Esophagus muscularis mucosa (tissue), 4 donors: Measurements from ENCODE around the gene PPP1R3F. TPM values are rescaled to one million over a fixed set of nuclear protein-coding genes. Genes with fewer than 3 reads are reported as not detected.
"Not testable (repeated sequence)": the region's sequence is repeated elsewhere in the genome, so short reads cannot be mapped to it uniquely, and the experiment has no call there.

Experiments used
- DNase-seq: peaks from one replicate; pipeline ENCODE4 v3.0.0-alpha.2; 2017; ENCODE audit errors: extremely low spot score
- H3K27ac ChIP-seq, 4 donors: fragments of 200-600 bp; sonication (generic); replicated peaks in 1 of 4; 1 replicate in 3 of 4; 2 replicates in 1 of 4; pipeline ENCODE4 v1.5.1; 2016 to 2019; ENCODE audit warnings: mild to moderate bottlenecking in 1 of 4
- H3K27me3 ChIP-seq, 4 donors: fragments of 200-600 bp; sonication (generic); one replicate each; pipeline versions ENCODE4 v1.5.1 to v1.6.0; 2016 to 2019
- H3K36me3 ChIP-seq, 4 donors: fragments of 200-600 bp; sonication (generic); one replicate each; pipeline ENCODE4 v1.5.1; 2016 to 2019
- H3K4me1 ChIP-seq, 4 donors: fragments of 200-600 bp; sonication (generic); one replicate each; pipeline ENCODE4 v1.5.1; 2016 to 2019
- H3K4me3 ChIP-seq, 4 donors: fragments of 200-600 bp; sonication (generic); 1 replicate in 2 of 4; 2 replicates in 2 of 4; pipeline ENCODE4 v1.5.1; 2016 to 2019; ENCODE audit warnings: mild to moderate bottlenecking in 4 of 4, moderate library complexity in 1 of 4
- H3K9me3 ChIP-seq, 4 donors: fragments of 200-600 bp; sonication (generic); 1 replicate in 3 of 4; 2 replicates in 1 of 4; pipeline ENCODE4 v1.5.1; 2016 to 2019
- CTCF ChIP-seq, 3 experiments: fragments of 200-600 bp in 2 of 3; fragments of 450-650 bp in 1 of 3; sonication (generic) in 2 of 3; IDR thresholded peaks; one replicate each; pipeline ENCODE4 v1.5.1; 2017 to 2019; ENCODE audit warnings: antibody characterized with exemption in 3 of 3, mild to moderate bottlenecking in 2 of 3, moderate library complexity in 1 of 3
- EP300 ChIP-seq: sonication (generic); formaldehyde crosslinking; IDR thresholded peaks from one replicate; pipeline ENCODE4 v1.6.1; 2017; ENCODE audit warnings: antibody characterized with exemption
- POLR2A ChIP-seq: fragments of 450-650 bp; IDR thresholded peaks from one replicate; pipeline ENCODE4 v1.6.1; 2017; ENCODE audit warnings: antibody characterized with exemption, moderate library complexity, mild to moderate bottlenecking, low read depth
- POLR2AphosphoS5 ChIP-seq, 2 donors: sonication (generic); formaldehyde crosslinking; IDR thresholded peaks; one replicate each; pipeline ENCODE4 v1.6.1; 2017; ENCODE audit warnings: antibody characterized with exemption in 2 of 2
- WGBS: methylation state at CpG from one replicate; pipeline ENCODE4 v1.1.5; 2018; 5-methylcytosine and 5-hydroxymethylcytosine counted together
- intact Hi-C: fragments of 100-400 bp; cut with DNase I; formaldehyde crosslinking; loops from one replicate; pipeline ENCODE4 v1.15.1; 2023
- total RNA-seq, 4 donors: library from RNA; depleted of rRNA; stranded (reverse); fragments of >200 nt; gene quantifications; one replicate each; pipeline versions ENCODE4 v1.1.0 to v1.2.1, GENCODE V29; 2016

PPP1R3F gene
- total RNA-seq, 4 donors from 2014 or later, result 13.8 to 27.0 (median 16.4) TPM

GRCh38 chrX:49310371-49310770 is 40.8 kb downstream of the PPP1R3F start:
- peak overlapping the region in 3 of 4 donors; percentile 42 to 50 (median 43) for H3K4me3 ChIP-seq
- H3K4me1 ChIP-seq, result peaks cover 8 to 21% (median 10%) of the 10 kb centered on the region in 4 donors
- H3K27ac ChIP-seq, result peak overlapping the region in 2 of 4 donors; percentile 66 to 75
- TF ChIP-seq CTCF (IDR thresholded peaks at IDR 0.05) (no peak), POLR2A (no peak), EP300 (no peak), POLR2AphosphoS5 (IDR thresholded peaks at IDR 0.05) (no peak)
- H3K9me3 ChIP-seq, result no peaks in the 10 kb centered on the region
- 76% methylated on average over 18 of the region's 18 CpGs for WGBS
- no peaks in the 10 kb centered on the region for H3K36me3 ChIP-seq
- H3K27me3 ChIP-seq, result no peaks in the 10 kb centered on the region
- intact Hi-C loops, result no loop called here
- DNase-seq, result no peak

GRCh38 chrX:49312176-49312575 is 42.6 kb downstream of the PPP1R3F start:
- no peaks in the 10 kb centered on the region for H3K36me3 ChIP-seq
- DNase-seq, result no peak
- intact Hi-C loops, result no loop called here
- H3K27ac ChIP-seq, result no peak overlapping the region
- H3K27me3 ChIP-seq, result no peaks in the 10 kb centered on the region
- TF ChIP-seq EP300, result no peak
- TF ChIP-seq CTCF (IDR thresholded peaks at IDR 0.05), result no peak
- TF ChIP-seq POLR2A, result no peak
- TF ChIP-seq POLR2AphosphoS5 (IDR thresholded peaks at IDR 0.05), result no peak
- H3K4me1 ChIP-seq, result peaks cover 8 to 21% (median 10%) of the 10 kb centered on the region in 4 donors
- no peak overlapping the region for H3K4me3 ChIP-seq
- no peaks in the 10 kb centered on the region for H3K9me3 ChIP-seq
- 78% methylated on average over 2 of the region's 2 CpGs for WGBS

- intact Hi-C loops, result no loop called here
- no peaks in the 10 kb centered on the region for H3K4me1 ChIP-seq
- 61% methylated on average over 4 of the region's 4 CpGs for WGBS
These were observed 46.5 kb downstream of the PPP1R3F start for GRCh38 chrX:49316085-49316484.

GRCh38 chrX:49321737-49322136 is 52.1 kb downstream of the PPP1R3F start, which contains the start of gene GAGE12J:
Gene GAGE12J (plus strand): TSS chrX:49322037. CDS start chrX:49323194, 1,157 bp downstream.
- H3K9me3 ChIP-seq, H3K4me1 ChIP-seq, H3K36me3 ChIP-seq, intact Hi-C loops, H3K4me3 ChIP-seq, DNase-seq, H3K27me3 ChIP-seq, H3K27ac ChIP-seq: not testable (repeated sequence)
- 87% methylated on average over 2 of the region's 16 CpGs for WGBS

More at GRCh38 chrX:49316085-49316484, 46.5 kb downstream of the PPP1R3F start:
- TF ChIP-seq EP300, result no peak
- TF ChIP-seq POLR2AphosphoS5 (IDR thresholded peaks at IDR 0.05), result no peak
- no peak for TF ChIP-seq CTCF (IDR thresholded peaks at IDR 0.05)
- TF ChIP-seq POLR2A, result no peak
- Histone ChIP-seq H3K4me3 (no peak overlapping the region), H3K27ac (no peak overlapping the region), H3K27me3 (no peaks in the 10 kb centered on the region), H3K9me3 (no peaks in the 10 kb centered on the region), H3K36me3 (no peaks in the 10 kb centered on the region)
- DNase-seq, result no peak

- intact Hi-C loops, H3K9me3 ChIP-seq, H3K36me3 ChIP-seq, H3K27me3 ChIP-seq, H3K27ac ChIP-seq, H3K4me3 ChIP-seq, DNase-seq, H3K4me1 ChIP-seq: not testable (repeated sequence)
- no CpG with 5 or more reads among the region's 27 CpGs for WGBS
These were observed 52.7 kb downstream of the PPP1R3F start for GRCh38 chrX:49322266-49322665.

- H3K36me3 ChIP-seq, H3K4me1 ChIP-seq, H3K9me3 ChIP-seq, DNase-seq, H3K27me3 ChIP-seq, intact Hi-C loops, H3K27ac ChIP-seq, H3K4me3 ChIP-seq: not testable (repeated sequence)
- WGBS, result 60% methylated on average over 4 of the region's 7 CpGs
These were observed 54.1 kb downstream of the PPP1R3F start for GRCh38 chrX:49323735-49324134.

- H3K9me3 ChIP-seq, H3K27me3 ChIP-seq, H3K4me1 ChIP-seq, H3K4me3 ChIP-seq, DNase-seq, intact Hi-C loops, H3K27ac ChIP-seq, H3K36me3 ChIP-seq: not testable (repeated sequence)
- 85% methylated on average over 5 of the region's 11 CpGs for WGBS
These were observed 60.8 kb downstream of the PPP1R3F start for GRCh38 chrX:49330421-49330820.

GRCh38 chrX:49331282-49331681 is 61.7 kb downstream of the PPP1R3F start, which contains the start of gene GAGE13:
Gene GAGE13 (plus strand): TSS chrX:49331582. CDS start chrX:49332738, 1,156 bp downstream.
- H3K9me3 ChIP-seq, H3K27me3 ChIP-seq, intact Hi-C loops, DNase-seq, H3K27ac ChIP-seq, H3K36me3 ChIP-seq, H3K4me1 ChIP-seq, H3K4me3 ChIP-seq: not testable (repeated sequence)
- no CpG with 5 or more reads among the region's 16 CpGs for WGBS

- 94% methylated on average over 19 of the region's 26 CpGs for WGBS
- H3K27ac ChIP-seq, H3K4me3 ChIP-seq, H3K4me1 ChIP-seq, DNase-seq, H3K9me3 ChIP-seq, intact Hi-C loops, H3K27me3 ChIP-seq, H3K36me3 ChIP-seq: not testable (repeated sequence)
These were observed 62.2 kb downstream of the PPP1R3F start for GRCh38 chrX:49331841-49332240.
